ENCODE measurements around the gene IGF2BP3. TPM values are rescaled to one million over a fixed set of nuclear protein-coding genes. Genes with fewer than 3 reads are reported as not detected.

IGF2BP3 gene
- total and polyA plus RNA-seq, 3 donors from 2014 or later, result 17.8 to 36.0 (median 20.1) TPM

DNA sequence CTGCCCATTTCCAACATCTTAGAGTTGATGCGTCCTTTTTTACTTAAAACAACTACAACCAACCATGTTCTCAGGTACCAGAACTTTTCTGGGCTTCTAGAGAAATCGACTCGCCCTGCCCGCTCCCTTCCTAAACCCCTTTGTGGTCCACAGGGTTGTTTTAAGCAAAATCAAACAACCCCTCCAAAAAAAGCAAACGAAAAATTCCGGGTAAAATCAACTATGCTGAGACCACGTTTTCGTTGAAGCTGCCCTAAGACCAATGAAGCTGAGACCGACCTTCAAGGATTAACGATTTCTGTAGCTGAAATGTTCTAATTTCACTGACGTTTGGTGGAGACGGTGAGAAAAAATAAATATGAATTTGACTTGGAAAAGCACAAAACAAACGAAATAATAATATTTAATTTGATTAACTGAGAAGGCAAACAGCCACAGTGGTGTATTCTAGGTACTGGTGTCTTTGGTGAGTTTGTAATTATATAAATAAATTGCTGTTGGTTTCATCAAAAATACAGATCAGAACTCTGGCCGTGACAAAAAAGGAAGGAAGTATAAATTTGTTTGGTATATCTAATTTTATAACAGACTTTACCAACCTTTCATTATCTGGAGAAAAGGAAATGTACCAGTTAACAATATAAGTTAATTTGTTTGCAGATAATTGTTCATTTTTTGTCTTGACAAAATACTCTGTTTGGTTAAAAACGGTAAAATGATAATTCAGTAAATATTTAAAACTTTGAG, 4.7 kb upstream of the IGF2BP3 start:
- Histone ChIP-seq H3K4me1 (no peaks in the 10 kb centered on the region), H3K27ac (peak overlapping the region in 1 of 2 donors; percentile 22), H3K4me3 (peak overlapping the region; percentile 38 to 47), H3K9me3 (no peaks in the 10 kb centered on the region), H3K27me3 (no peaks in the 10 kb centered on the region), H3K36me3 (ENCODE audit: low read depth, missing control alignments) (no peaks in the 10 kb centered on the region)
- no peak for DNase-seq
- intact Hi-C loops (cut with DNase I; ENCODE audit: low total_unique reads), result no loop called here
- no peak for TF ChIP-seq CTCF (IDR thresholded peaks at IDR 0.05)
- TF ChIP-seq POLR2A (IDR thresholded peaks at IDR 0.05), result no peak
- 7 to 12% methylated on average over 15 of the region's 15 CpGs for WGBS, 2 donors

DNA sequence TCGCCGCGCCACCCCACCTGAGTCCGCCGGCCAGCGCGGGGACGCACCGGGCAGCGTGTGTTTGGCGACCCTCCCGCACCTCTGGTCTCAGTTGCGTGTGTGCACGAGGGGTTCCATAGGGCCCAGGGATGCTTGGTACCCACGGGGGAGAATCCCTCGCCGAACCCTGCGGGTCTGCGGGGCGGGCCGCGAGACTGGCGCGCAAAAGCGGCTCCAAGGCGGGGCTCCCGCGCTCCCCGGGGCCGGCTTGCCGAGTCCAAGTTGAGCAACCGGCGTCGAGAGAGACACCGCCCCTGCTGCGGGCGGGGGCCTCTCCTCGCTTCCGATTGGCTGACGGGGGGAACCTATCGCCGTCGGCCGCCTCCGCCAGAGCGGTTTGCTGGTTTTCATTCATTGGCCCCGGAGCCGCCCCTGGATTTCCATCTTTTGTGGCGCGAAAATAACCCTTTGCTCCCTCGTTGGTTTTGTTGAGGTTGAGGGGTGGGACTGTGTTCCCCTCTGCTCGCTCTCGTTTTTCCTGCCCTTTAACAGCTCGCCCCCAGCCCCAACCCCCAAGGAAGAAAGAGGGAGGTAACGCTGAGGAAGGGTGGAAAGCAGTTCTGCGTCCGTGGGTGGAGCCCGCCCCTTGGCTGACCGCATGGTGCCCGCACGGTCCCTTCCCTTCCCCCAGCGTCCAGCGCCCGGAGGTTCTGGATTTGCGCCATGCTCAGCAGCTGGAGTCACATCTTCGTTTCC, 4.0 kb upstream of the IGF2BP3 start:
- peak; percentile 82 for DNase-seq
- peak overlapping the region; percentile 9 to 50 for H3K27ac ChIP-seq
- no peaks in the 10 kb centered on the region for H3K27me3 ChIP-seq
- intact Hi-C loops (cut with DNase I; ENCODE audit: low total_unique reads), result no loop called here
- 3 to 4% methylated on average over 19 to 60 of the region's 66 CpGs for WGBS, 2 donors
- peak overlapping the region; percentile 38 to 47 for H3K4me3 ChIP-seq
- no peaks in the 10 kb centered on the region for H3K9me3 ChIP-seq
- no peaks in the 10 kb centered on the region for H3K4me1 ChIP-seq
- no peaks in the 10 kb centered on the region for H3K36me3 ChIP-seq (ENCODE audit: low read depth, missing control alignments)
- no peak for TF ChIP-seq POLR2A (IDR thresholded peaks at IDR 0.05)
- TF ChIP-seq CTCF (IDR thresholded peaks at IDR 0.05), result no peak

DNA sequence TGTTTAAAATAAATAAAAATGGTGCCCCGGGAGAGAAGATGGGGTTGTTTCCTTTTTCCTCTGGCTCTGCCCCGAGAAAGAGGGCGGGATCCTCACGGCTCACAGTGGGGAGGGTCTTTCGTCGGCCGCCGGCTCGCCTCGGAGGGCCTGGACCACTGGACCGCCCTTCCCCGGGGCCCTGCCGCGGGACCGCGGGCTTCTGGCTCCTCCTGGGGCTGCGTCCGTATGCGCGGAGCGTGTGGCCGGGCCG, 3.5 kb upstream of the IGF2BP3 start:
- Histone ChIP-seq H3K4me3 (peak overlapping the region; percentile 38 to 47), H3K4me1 (peaks cover 1% of the 10 kb centered on the region), H3K27me3 (no peaks in the 10 kb centered on the region), H3K27ac (peak overlapping the region; percentile 9 to 50), H3K9me3 (no peaks in the 10 kb centered on the region), H3K36me3 (ENCODE audit: low read depth, missing control alignments) (no peaks in the 10 kb centered on the region)
- TF ChIP-seq POLR2A (IDR thresholded peaks at IDR 0.05) (no peak), CTCF (IDR thresholded peaks at IDR 0.05) (no peak)
- intact Hi-C loops (cut with DNase I; ENCODE audit: low total_unique reads), result no loop called here
- WGBS, 2 donors, result 5% methylated on average over 23 of the region's 23 CpGs; no CpG with 5 or more reads in 1 of the 2 donors
- no peak for DNase-seq

GRCh38 chr7:23472956-23473843, 2.9 kb upstream of the IGF2BP3 start:
- intact Hi-C loops (cut with DNase I; ENCODE audit: low total_unique reads), result no loop called here
- DNase-seq, result no peak
- H3K9me3 ChIP-seq, result no peaks in the 10 kb centered on the region
- H3K4me3 ChIP-seq, result peak overlapping the region; percentile 38 to 47
- no peaks in the 10 kb centered on the region for H3K36me3 ChIP-seq (ENCODE audit: low read depth, missing control alignments)
- peak overlapping the region in 1 of 2 donors; percentile 50 for H3K27ac ChIP-seq
- TF ChIP-seq POLR2A (IDR thresholded peaks at IDR 0.05), result no peak
- no peak for TF ChIP-seq CTCF (IDR thresholded peaks at IDR 0.05)
- 19 to 21% methylated on average over 16 of the region's 16 CpGs for WGBS, 2 donors
- H3K27me3 ChIP-seq, result no peaks in the 10 kb centered on the region
- peaks cover 3% of the 10 kb centered on the region for H3K4me1 ChIP-seq
